AG09309 (cell line): ENCODE measurements around the gene NUDT4B.
"Not testable (repeated sequence)": the region's sequence is repeated elsewhere in the genome, so short reads cannot be mapped to it uniquely, and the experiment has no call there.

Experiments
- DNase-seq: peaks from one replicate; pipeline ENCODE4 v3.0.0-alpha.2; 2010; ENCODE audit warnings: low read depth
- H3K4me3 ChIP-seq: 2 replicates; pipeline ENCODE4 v1.5.1; 2011; ENCODE audit warnings: mild to moderate bottlenecking, low read depth, low read length, moderate library complexity; ENCODE audit not compliant: control insufficient read depth

NUDT4B gene

DNA sequence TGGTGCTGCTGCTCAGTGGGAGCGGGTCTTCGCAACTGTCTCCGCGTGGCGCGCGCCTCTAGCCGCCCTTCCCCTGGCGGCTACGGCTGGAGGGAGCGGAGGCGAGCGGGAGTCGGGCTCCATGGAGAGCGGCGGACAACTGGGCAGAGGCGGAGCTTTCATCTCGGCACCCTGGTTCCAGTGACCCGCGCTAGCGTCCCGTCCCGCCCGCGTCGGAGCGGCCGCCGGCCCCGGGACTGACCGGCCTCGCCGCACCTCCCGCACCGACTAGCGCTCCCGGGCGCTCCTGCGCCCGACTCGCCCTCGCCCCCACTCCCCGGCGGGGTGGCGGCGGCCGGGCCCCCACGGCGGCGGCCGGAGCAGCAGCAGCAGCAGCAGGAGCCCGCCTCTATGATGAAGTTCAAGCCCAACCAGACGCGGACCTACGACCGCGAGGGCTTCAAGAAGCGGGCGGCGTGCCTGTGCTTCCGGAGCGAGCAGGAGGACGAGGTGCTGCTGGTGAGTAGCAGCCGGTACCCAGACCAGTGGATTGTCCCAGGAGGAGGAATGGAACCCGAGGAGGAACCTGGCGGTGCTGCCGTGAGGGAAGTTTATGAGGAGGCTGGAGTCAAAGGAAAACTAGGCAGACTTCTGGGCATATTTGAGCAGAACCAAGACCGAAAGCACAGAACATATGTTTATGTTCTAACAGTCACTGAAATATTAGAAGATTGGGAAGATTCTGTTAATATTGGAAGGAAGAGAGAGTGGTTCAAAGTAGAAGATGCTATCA, at the start of gene NUDT4B:
NUDT4B (plus strand) TSS at position 212 of the 772 bp plus-strand sequence; CDS start at position 391, 179 bp downstream.
- not testable (repeated sequence) for DNase-seq, H3K4me3 ChIP-seq

DNA sequence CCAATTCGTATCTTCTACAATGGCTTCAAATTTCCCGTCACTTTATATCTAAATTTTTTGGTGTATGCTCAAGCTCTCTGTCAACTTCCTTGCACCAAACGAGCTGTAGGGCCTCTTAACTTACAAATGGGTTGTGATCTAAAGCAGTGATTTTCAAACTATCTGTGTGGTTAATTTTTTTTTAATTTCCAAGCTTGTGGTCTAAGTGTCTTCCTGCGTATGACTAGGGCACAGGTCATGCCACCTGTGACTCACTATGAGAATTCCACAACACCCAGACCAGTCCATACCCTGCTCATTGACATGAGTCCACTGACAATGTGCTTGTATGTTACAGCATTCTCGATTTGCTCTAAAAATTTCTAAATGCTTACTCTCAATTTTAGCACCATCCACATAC, 49.2 kb upstream of the NUDT4B start:
- H3K4me3 ChIP-seq, DNase-seq: not testable (repeated sequence)

- DNase-seq, H3K4me3 ChIP-seq: not testable (repeated sequence)
Observed at GRCh38 chr1:148702242-148702641, 46.3 kb upstream of the NUDT4B start.

GRCh38 chr1:148703973-148704591, 44.5 kb upstream of the NUDT4B start:
- not testable (repeated sequence) for H3K4me3 ChIP-seq, DNase-seq

DNA sequence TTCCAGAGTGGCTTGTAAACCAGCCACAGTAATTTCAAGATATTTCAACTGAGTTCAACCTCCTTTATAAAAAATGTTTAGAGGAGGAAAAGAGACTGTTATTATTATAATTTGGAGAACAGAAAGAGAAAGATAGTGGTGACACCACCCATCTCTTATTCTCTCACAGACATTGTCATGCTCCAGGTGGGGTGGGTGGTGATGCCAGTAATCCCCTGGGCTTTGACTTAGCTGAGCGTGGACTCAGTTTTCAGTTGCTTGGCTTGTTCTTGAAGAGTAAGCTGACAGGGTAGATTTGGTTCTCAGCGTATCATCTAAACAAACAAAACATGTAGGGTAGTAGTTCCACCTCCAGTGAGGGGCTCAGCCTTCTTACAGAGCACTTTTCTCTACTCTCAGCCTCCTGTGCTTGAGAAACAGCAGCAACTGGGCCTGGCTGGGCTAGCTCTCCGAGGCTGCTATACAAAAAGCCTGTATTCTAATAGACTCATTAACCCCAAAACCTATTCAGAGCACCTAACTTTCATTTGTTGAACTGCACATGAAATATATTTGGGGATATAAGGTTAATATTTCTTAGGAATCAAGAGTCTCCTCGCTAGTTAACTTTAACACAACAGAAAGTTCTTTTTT, 43.1 kb upstream of the NUDT4B start:
- DNase-seq, H3K4me3 ChIP-seq: not testable (repeated sequence)

GRCh38 chr1:148708779-148709333, 39.7 kb upstream of the NUDT4B start:
- H3K4me3 ChIP-seq, DNase-seq: not testable (repeated sequence)

DNA sequence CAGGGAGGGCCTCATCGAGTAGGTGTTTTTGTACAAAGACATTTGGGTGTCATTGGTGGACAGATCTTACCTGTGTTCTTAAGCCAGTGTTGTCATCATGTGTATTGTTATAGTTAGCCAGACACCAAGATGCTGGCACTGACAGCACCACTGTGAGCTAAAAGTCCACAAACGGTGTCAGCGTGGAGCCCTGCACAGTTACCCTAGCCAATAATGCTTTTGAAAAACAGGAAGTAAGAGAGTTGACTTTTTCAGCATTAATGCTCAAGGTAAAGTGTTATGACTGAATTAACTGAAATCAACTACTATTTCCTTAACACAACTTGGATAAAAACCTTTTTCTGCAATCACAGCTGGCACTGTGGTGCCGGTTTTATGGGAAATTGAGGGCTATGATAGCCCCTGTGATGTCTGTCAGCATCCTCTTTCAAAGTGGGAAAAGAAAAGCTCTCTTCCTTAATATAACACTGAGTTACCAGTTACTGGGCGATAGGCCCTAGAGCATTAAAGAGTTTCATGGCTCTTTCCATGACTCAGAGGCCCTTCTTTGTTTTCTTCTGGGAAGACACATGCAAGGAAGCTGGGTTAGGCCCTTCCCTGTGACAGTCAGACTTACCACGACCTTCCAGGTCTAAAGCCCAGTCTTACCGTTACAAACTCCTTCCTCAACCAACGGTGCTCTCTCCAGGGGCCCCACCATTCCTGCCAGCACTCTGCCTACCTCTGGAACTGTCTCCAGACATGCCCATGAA, 37.6 kb upstream of the NUDT4B start:
- not testable (repeated sequence) for DNase-seq

DNA sequence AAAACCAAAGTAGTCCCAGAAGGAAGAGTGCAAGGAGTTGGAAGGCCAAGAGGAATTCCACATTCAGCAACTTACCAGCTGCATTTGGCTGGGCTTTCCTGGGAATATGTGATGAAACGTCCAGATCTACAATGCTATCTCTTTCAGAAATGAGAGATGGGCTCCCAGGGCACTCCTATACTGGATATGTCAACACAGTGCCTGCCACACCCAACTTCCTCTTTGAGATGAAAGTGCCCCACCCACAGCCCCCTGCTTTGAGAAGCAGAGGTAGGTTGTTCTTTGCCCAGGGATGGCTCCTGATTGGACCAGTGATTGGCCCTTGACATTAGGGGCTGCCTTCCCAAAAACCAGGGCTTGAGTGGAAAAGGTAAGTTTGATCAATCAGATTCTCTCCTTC, 36.2 kb upstream of the NUDT4B start:
- H3K4me3 ChIP-seq, DNase-seq: not testable (repeated sequence)

More for the DNA sequence above, 37.6 kb upstream of the NUDT4B start:
- H3K4me3 ChIP-seq, result not testable (repeated sequence)

GRCh38 chr1:148715518-148715917, 33.1 kb upstream of the NUDT4B start:
- DNase-seq, H3K4me3 ChIP-seq: not testable (repeated sequence)

DNA sequence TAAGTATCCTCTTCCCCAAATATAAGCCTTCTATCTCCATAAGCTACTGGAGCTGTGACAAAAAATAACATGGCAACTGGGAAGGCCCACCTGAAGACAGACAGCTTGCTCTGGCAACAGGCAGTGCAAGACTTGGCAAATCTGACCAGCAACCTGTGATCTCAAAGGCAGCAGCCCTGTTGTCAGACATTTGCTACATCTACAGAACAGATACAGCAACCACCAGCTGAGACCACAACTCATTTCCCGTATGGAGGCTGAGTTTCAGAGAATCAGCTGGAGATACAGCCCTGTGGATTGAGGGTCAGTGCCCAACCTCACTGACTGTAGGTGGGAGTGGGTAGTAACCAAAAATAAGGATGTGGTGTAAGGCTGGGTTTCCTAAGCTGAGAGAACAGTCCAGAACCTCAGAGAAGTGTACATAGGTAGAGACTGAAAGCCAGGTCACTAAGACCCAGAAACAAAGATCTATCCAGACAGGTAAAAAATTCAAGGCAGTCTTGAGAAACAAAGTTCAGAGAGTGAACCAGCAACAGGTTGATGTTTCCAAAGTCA, 31.5 kb upstream of the NUDT4B start:
- DNase-seq, H3K4me3 ChIP-seq: not testable (repeated sequence)

DNA sequence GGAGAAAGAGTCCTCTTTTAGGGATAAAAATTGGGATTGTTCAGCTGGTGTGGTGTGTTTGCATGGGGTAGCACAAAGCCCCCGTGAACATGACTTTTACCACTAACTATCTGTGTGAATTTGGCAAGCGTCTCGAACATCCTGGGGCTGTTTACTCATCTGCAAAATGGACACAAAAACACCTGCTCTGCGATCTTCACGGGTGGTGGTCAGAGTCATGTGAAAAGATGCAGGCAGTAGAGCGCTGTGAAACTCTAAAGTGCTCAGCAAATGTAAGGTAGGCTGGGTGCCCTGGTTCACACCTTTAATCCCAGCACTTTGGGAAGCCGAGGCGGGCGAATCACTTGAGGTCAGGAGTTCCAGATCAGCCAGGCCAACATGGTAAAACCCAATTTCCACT, 27.7 kb upstream of the NUDT4B start:
- not testable (repeated sequence) for DNase-seq, H3K4me3 ChIP-seq

DNA sequence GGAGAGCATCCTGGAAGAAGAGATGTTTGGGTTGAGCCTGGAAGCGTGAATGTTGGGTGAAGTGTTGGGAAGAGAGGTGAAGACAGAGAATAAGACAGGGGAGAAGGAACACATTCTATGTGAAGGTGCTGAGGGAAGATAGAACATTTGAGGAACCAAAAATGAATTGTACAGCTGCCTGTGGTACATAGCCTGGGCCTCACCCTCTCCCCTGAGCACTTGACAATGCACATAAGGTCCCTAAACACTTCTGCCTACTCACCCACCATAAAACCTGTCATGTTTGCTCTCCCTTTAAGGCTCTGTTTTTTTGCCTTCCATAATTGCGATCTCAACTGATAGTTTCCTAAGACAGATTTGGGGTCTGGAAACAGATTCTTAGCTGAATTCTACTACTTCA, 25.8 kb upstream of the NUDT4B start:
- not testable (repeated sequence) for DNase-seq, H3K4me3 ChIP-seq

DNA sequence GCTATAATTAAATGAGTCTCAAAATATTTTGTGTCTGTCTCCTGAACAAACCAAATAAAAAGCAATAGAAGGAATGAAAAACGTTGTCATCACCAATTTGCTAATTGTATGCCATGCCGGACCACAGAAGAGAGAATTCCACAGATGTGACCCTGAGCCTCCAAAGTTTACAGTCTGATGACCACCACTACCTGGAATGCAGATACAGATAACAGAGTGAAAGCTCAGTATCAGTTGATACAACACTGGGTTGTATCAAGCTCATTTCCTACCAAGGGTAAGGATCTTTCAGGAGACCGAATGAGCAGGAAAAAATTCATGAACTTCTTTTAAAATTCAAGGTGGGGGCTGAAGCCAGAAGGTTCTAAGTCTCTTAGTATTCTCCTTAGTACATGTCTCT, 25.1 kb upstream of the NUDT4B start:
- not testable (repeated sequence) for DNase-seq, H3K4me3 ChIP-seq

DNA sequence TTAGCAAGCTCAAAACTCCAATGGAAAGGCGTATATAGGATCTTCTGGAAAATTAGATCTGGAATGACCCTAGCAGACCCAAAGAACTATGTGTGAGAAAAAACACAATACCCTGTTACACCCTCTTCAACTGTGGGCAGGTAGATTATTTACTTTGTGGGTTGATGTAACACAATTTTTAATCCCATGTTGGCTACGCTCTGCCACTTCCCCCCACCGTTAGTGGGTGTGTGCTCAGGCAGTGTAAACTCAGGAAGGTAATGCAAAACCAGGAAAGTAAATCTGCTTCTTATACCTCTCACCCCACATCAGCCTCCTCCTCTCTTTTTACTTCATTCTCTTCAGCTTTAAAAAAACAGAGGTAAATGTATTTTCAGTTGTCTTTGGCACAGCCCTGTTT, 23.7 kb upstream of the NUDT4B start:
- not testable (repeated sequence) for H3K4me3 ChIP-seq

GRCh38 chr1:148727862-148728261, 20.7 kb upstream of the NUDT4B start:
- not testable (repeated sequence) for H3K4me3 ChIP-seq, DNase-seq

More for the DNA sequence above, 23.7 kb upstream of the NUDT4B start:
- DNase-seq, result not testable (repeated sequence)

DNA sequence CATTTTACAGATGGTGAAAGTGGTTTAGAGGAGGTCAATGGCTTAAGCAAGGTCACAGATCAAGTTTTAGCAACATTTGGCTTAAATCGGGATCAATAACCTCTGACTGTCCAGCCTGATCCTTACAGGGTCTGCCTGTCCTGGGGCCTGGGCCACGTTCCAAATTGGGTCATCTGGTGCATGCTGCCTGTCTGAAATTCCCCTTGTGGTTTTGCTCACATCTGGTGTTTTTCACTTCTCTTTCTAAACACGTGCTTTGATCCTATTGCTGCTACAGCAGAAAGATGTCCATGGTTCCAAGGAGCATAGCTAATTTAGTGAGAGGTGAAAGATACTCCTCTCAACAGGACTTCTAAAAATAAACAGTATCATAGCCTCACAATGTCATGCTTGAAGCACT, 19.4 kb upstream of the NUDT4B start:
- not testable (repeated sequence) for H3K4me3 ChIP-seq, DNase-seq

GRCh38 chr1:148729541-148729940, 19.0 kb upstream of the NUDT4B start:
- H3K4me3 ChIP-seq, DNase-seq: not testable (repeated sequence)

GRCh38 chr1:148732277-148732676, 16.3 kb upstream of the NUDT4B start:
- H3K4me3 ChIP-seq, DNase-seq: not testable (repeated sequence)
